Muscle of leg (tissue), 11 donors: ENCODE measurements around the gene FSTL1. TPM values are rescaled to one million over a fixed set of nuclear protein-coding genes. Genes with fewer than 3 reads are reported as not detected.
A peak's percentile ranks its signal among the peaks of the same experiment; 100 is the strongest.

ENCODE experiments used
- DNase-seq: peaks from one replicate; pipeline ENCODE4 v3.0.0; 2013
- H3K27ac ChIP-seq: one replicate; pipeline ENCODE4 v1.5.1; 2013; ENCODE audit warnings: mild to moderate bottlenecking, low read length, control low read depth
- H3K27me3 ChIP-seq: one replicate; pipeline ENCODE4 v1.6.1; 2013; ENCODE audit warnings: low read length; ENCODE audit not compliant: control insufficient read depth, insufficient read depth
- H3K36me3 ChIP-seq: one replicate; pipeline ENCODE4 v1.6.1; 2013; ENCODE audit warnings: low read length; ENCODE audit not compliant: control insufficient read depth, insufficient read depth
- H3K4me1 ChIP-seq: one replicate; pipeline ENCODE4 v1.6.1; 2013; ENCODE audit warnings: low read length; ENCODE audit not compliant: control insufficient read depth, insufficient read depth
- H3K4me3 ChIP-seq: one replicate; pipeline ENCODE4 v1.5.1; 2013; ENCODE audit warnings: low read length, control low read depth
- H3K9me3 ChIP-seq: replicated peaks from 2 replicates; pipeline ENCODE4 v1.6.1; 2013; ENCODE audit warnings: low read depth, low read length; ENCODE audit not compliant: control insufficient read depth
- WGBS: methylation state at CpG from one replicate; pipeline ENCODE4 v1.1.5; 2013; ENCODE audit warnings: missing lambda C conversion rate; ENCODE audit not compliant: insufficient coverage; 5-methylcytosine and 5-hydroxymethylcytosine counted together
- polyA plus RNA-seq, 8 donors: library from polyadenylated mRNA; unstranded; fragments of 120-200 nt; gene quantifications; one replicate each; pipeline versions ENCODE4 v1.2.1 to v1.2.3, GENCODE V29; 2013; ENCODE audit warnings: inconsistent platforms in 1 of 8, low replicate concordance in 1 of 8; ENCODE audit not compliant: insufficient read length in 8 of 8, insufficient read depth in 1 of 8
- total RNA-seq: library from RNA; stranded (reverse); fragments of 120-200 nt; gene quantifications from one replicate; pipeline ENCODE4 v1.2.4, GENCODE V29; 2013

FSTL1 gene
- total and polyA plus RNA-seq, 9 donors = 385 to 1,043 (median 713) TPM

DNA sequence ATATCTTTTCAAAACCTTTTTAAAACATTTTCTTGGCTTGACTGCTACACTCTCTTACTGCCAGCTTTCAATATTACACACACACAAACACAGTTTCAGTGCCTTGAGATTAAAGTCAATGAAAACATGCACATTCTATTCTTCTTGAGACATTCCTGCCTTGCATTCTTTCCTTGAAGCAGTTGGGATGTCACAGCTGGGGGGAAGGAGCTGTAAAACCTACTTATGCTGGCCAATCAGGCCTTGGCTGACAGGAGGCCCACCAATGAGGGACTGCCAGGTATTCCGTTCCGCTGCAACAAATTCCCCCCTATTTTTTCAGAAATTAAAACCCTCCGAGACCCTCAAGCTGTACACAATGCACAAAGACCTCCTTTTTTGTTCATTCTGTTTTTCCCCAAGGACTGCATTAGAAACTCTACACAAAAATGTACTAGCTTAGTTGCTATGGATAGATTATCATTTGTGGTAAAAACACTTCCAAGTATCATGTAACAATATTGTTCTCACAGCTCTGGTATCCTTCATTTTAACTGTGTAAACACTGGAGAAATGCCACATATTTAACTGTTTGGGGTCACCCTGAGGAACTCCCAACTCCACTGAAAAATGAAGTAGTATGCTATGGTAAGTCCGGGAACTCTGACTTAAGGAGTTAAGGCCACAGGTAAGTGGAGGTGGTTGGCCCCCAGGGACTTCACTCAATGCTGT is 18.5 kb downstream of the FSTL1 start:
- peak; percentile 86 for DNase-seq
- peak overlapping the region; percentile 83 for H3K27ac ChIP-seq

DNA sequence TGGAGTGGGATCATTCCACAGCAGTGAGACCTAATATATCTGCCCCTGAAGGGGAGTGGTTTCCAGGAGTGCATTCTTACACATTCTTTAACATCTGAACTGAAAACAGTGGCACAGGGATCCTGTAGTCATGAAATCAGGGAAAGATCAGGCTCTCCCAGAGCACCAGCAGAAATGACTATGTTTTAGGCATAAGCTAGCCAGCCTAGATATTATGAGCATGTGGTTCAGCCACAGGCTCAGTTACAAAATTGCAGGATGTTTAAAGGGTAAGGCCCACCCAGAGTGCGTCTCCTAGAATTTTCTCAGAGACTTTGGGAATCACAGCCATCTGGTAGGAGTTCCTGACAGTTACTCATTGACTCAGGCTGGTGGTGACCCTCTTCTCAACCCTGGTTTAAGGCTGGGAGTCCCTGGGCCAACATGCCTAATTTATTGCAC is 20.9 kb downstream of the FSTL1 start:
- H3K36me3 ChIP-seq = peaks cover 21% of the 10 kb centered on the region
- H3K4me3 ChIP-seq = no peak overlapping the region
- H3K27me3 ChIP-seq = no peaks in the 10 kb centered on the region
- no peaks in the 10 kb centered on the region for H3K9me3 ChIP-seq
- H3K27ac ChIP-seq = no peak overlapping the region
- no peak for DNase-seq
- H3K4me1 ChIP-seq = peaks cover 26% of the 10 kb centered on the region
- 67% methylated on average over 1 of the region's 1 CpG for WGBS

More for the DNA sequence above, 18.5 kb downstream of the FSTL1 start:
- H3K36me3 ChIP-seq = peaks cover 21% of the 10 kb centered on the region
- no peaks in the 10 kb centered on the region for H3K9me3 ChIP-seq
- no peak overlapping the region for H3K4me3 ChIP-seq
- no peaks in the 10 kb centered on the region for H3K27me3 ChIP-seq
- H3K4me1 ChIP-seq = peaks cover 27% of the 10 kb centered on the region
- 33% methylated on average over 3 of the region's 4 CpGs for WGBS

GRCh38 chr3:120428924-120429323 is 21.9 kb downstream of the FSTL1 start:
- H3K4me1 ChIP-seq = peaks cover 26% of the 10 kb centered on the region
- no peaks in the 10 kb centered on the region for H3K27me3 ChIP-seq
- H3K9me3 ChIP-seq = no peaks in the 10 kb centered on the region
- no peak for DNase-seq
- no CpG with 5 or more reads among the region's 2 CpGs for WGBS
- no peak overlapping the region for H3K4me3 ChIP-seq
- H3K27ac ChIP-seq = no peak overlapping the region
- peaks cover 26% of the 10 kb centered on the region for H3K36me3 ChIP-seq

DNA sequence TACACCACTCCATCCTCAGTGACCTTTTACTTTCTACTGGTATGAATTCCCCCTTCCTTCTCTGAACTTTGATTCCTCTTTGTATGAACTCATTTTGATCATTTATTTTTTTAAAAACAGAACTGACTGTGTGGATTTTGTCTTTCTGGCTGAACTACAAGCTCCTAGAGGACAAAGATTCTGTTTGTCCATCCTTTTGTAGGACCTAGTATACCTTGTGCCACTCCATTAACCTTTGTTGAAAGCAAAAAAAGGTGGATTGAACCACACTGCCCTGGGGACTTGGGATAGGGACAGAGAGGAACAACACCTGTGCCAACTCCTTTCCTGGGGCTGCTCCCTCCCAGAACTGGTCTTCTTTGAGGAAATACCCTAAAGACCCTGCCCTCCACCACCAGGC is 23.6 kb downstream of the FSTL1 start:
- H3K4me3 ChIP-seq = no peak overlapping the region
- H3K27me3 ChIP-seq = no peaks in the 10 kb centered on the region
- H3K9me3 ChIP-seq = no peaks in the 10 kb centered on the region
- DNase-seq = no peak
- H3K4me1 ChIP-seq = peaks cover 22% of the 10 kb centered on the region
- H3K36me3 ChIP-seq = peaks cover 32% of the 10 kb centered on the region
- no peak overlapping the region for H3K27ac ChIP-seq

DNA sequence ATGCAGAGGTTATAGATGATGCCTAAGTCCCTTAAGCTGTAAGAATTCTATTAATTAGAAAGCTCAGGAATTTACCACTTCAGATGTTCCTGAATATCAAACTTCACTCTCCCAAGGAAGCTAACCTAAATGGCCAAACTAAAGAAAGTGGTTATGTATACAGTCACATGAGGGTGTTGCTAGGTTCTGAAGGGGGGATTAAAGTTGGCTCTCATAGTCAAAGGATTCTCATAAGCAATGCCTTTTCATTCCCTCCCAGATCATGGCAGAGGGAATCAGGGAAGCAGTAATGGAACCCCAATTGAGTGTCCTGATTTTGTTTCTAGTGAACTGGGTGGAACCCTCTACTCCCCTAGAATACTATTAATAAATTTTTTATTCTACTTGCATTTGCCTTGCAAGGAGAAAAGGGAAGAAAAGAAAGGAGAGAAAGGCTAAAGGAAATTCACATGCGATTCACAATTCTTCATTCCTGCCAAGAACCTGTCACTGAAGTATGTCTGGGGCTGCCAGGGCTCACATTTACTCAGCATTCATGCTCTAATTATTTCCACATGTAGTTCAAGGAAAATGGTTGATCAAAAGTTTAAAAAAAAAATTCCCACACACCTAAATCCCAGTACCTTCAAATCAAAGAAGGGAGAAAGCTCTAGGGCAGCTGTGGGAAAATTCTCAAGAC is 25.1 kb downstream of the FSTL1 start:
- H3K4me3 ChIP-seq = no peak overlapping the region
- no peaks in the 10 kb centered on the region for H3K9me3 ChIP-seq

DNA sequence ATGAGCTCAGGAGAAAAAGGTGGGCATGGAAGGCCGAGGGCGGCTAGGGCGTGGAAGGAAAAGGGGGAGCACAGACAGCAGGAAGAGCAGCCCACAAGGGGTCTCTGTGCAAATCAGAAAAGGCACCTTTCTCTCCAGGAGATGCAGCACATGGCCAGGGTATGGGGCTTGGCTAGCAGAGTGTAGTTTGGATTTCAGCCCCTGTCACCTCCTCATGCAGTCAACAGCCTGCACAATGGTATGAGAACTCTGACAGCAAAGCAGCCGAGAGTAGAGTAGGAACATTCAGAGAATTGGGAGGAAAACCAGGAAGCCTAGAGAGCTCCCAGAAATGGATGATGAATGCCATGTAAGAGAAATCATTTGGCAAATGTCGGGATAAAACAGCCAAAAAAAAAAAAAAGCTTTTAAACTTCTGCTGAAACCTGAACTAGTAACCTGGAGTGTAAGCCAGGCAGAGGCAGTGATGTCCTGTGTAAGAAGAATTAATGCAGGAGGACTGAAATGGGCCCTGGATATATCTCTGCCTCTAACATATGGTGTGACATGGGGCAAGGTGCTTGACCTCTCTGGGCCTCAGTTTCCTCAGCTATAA is 25.7 kb downstream of the FSTL1 start:
- Histone ChIP-seq H3K27me3 (no peaks in the 10 kb centered on the region), H3K27ac (peak overlapping the region; percentile 60)
- 65% methylated on average over 4 of the region's 5 CpGs for WGBS

More for the DNA sequence above, 25.1 kb downstream of the FSTL1 start:
- Histone ChIP-seq H3K4me1 (peaks cover 25% of the 10 kb centered on the region), H3K27ac (peak overlapping the region; percentile 60), H3K27me3 (no peaks in the 10 kb centered on the region), H3K36me3 (peaks cover 31% of the 10 kb centered on the region)
- peak; percentile 92 for DNase-seq
- no CpG with 5 or more reads among the region's 1 CpG for WGBS

DNA sequence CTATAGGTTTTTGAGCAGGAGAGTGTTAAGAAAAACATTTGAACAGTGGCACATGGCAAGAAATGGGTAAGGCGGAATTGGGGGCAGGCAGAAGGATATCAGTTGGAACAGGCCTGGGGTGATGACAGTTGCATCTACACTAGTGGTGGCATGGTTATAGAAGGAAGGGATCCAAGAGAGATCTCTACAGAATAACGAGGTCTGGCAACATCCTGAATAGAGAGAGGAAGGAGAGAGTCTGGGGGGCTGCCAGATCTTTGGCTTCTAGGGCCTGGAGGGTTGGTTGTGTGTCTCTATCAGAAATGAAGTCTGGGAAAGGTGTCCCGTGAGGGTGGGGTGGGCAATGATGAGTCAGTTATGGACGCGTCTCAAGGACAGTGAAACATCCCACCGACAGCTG is 26.3 kb downstream of the FSTL1 start:
- Histone ChIP-seq H3K27ac (no peak overlapping the region), H3K4me3 (no peak overlapping the region), H3K27me3 (no peaks in the 10 kb centered on the region), H3K4me1 (peaks cover 22% of the 10 kb centered on the region), H3K9me3 (no peaks in the 10 kb centered on the region), H3K36me3 (peaks cover 27% of the 10 kb centered on the region)
- no peak for DNase-seq
- 70% methylated on average over 6 of the region's 6 CpGs for WGBS

More for the DNA sequence above, 25.7 kb downstream of the FSTL1 start:
- no peaks in the 10 kb centered on the region for H3K9me3 ChIP-seq
- peak; percentile 74 for DNase-seq
- no peak overlapping the region for H3K4me3 ChIP-seq
- peaks cover 30% of the 10 kb centered on the region for H3K36me3 ChIP-seq
- peaks cover 24% of the 10 kb centered on the region for H3K4me1 ChIP-seq

GRCh38 chr3:120423432-120423831 is 27.4 kb downstream of the FSTL1 start:
- Histone ChIP-seq H3K4me1 (peaks cover 25% of the 10 kb centered on the region), H3K27ac (no peak overlapping the region), H3K9me3 (no peaks in the 10 kb centered on the region), H3K4me3 (no peak overlapping the region), H3K36me3 (peaks cover 21% of the 10 kb centered on the region), H3K27me3 (no peaks in the 10 kb centered on the region)
- DNase-seq = no peak
- 67% methylated on average over 1 of the region's 4 CpGs for WGBS

GRCh38 chr3:120421926-120422325 is 28.9 kb downstream of the FSTL1 start:
- Histone ChIP-seq H3K4me1 (peaks cover 31% of the 10 kb centered on the region), H3K9me3 (no peaks in the 10 kb centered on the region), H3K4me3 (no peak overlapping the region), H3K36me3 (peaks cover 19% of the 10 kb centered on the region), H3K27me3 (no peaks in the 10 kb centered on the region), H3K27ac (peak overlapping the region; percentile 50)
- DNase-seq = no peak
- no CpG with 5 or more reads among the region's 2 CpGs for WGBS

DNA sequence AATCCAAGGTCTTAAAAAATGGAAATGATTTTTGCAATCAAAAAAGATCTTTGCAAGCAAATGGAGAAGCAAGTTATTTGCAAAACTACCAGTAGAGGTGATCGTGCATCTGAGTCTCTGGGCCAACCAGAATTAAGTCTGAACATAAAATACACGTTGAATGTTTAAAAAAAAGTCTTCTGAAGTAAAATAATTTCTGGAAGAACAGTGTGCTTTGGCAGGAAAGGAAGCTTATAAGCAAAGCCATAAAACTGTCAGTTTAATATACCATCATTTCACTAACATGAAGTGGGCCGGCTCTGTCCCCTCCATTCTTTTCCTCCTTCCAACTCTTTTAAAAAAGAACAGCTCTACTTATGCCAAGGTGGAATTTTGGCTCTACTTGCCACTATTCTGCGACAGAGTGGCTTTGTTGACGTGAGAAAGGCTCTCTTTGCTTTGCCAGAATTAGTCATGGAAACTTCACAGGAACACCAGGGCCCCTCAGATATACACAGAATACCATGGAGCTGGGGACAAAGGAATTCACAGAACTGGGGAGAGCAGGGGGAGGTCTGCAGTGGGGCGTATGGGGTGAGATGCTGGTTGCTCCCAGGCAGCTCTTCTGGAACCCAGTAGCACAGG is 29.8 kb downstream of the FSTL1 start:
- no peaks in the 10 kb centered on the region for H3K27me3 ChIP-seq
- H3K9me3 ChIP-seq = no peaks in the 10 kb centered on the region
- H3K36me3 ChIP-seq = peaks cover 20% of the 10 kb centered on the region
- peaks cover 33% of the 10 kb centered on the region for H3K4me1 ChIP-seq
- 17% methylated on average over 2 of the region's 6 CpGs for WGBS
- H3K4me3 ChIP-seq = no peak overlapping the region
- H3K27ac ChIP-seq = peak overlapping the region; percentile 50
- DNase-seq = peak; percentile 92
